MV-4-11 (cell line): Measurements from ENCODE around the gene PAX5.

Experiments used
- DNase-seq: peaks from one replicate; lab custom pipeline; 2025; lab: John Stamatoyannopoulos, UW

The PAX5 gene

GRCh38 chr9:36987409-36987808, 46.7 kb downstream of the PAX5 start:
- no peak for DNase-seq

GRCh38 chr9:36986468-36987408, 47.3 kb downstream of the PAX5 start:
- DNase-seq, result no peak

GRCh38 chr9:36985769-36986467, 48.1 kb downstream of the PAX5 start:
- DNase-seq, result no peak

GRCh38 chr9:36985061-36985768, 48.9 kb downstream of the PAX5 start:
- no peak for DNase-seq

- peak; percentile 13 for DNase-seq
Measured at GRCh38 chr9:36980148-36980974, 53.7 kb downstream of the PAX5 start.

GRCh38 chr9:36976371-36977030, 57.6 kb downstream of the PAX5 start:
- DNase-seq, result no peak

- no peak for DNase-seq
Measured at GRCh38 chr9:36974731-36975130, 59.3 kb downstream of the PAX5 start.

GRCh38 chr9:36971935-36972488, 62.1 kb downstream of the PAX5 start:
- no peak for DNase-seq

GRCh38 chr9:36970007-36970888, 63.8 kb downstream of the PAX5 start:
- no peak for DNase-seq

- no peak for DNase-seq
Measured at GRCh38 chr9:36969216-36969771, 64.8 kb downstream of the PAX5 start.

GRCh38 chr9:36968574-36969215, 65.4 kb downstream of the PAX5 start:
- peak; percentile 2 for DNase-seq

GRCh38 chr9:36967997-36968396, 66.1 kb downstream of the PAX5 start:
- DNase-seq, result no peak

- no peak for DNase-seq
Measured at GRCh38 chr9:36966371-36967097, 67.5 kb downstream of the PAX5 start.

- no peak for DNase-seq
Measured at GRCh38 chr9:36964791-36965190, 69.3 kb downstream of the PAX5 start.

- DNase-seq, result no peak
Measured at GRCh38 chr9:36963346-36963745, 70.7 kb downstream of the PAX5 start.

GRCh38 chr9:36962691-36963090, 71.4 kb downstream of the PAX5 start:
- DNase-seq, result no peak

GRCh38 chr9:36961561-36962325, 72.3 kb downstream of the PAX5 start:
- DNase-seq, result no peak
